Measurements from ENCODE around the gene HRH3.

DNA sequence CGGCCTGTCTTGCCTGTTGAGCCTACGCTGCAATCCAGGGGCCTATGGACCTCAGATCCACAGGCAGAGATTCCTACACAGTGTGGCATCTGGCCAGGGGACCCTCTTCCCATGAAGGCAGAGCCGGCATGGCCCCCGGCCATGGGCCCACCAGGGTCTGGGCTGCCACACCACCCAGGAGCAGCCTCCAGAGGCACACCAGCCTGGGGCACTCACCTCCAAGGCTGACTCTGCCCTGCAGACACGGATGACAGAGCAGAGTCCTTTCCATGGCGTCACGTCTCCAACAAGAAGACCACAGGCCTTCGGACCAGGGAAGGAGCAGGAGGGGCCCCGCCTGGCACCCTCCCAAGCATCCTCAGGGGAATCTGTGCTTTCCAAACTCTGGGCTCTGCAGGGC, 3.5 kb upstream of the HRH3 start:
- TF ChIP-seq, protein P1, sequence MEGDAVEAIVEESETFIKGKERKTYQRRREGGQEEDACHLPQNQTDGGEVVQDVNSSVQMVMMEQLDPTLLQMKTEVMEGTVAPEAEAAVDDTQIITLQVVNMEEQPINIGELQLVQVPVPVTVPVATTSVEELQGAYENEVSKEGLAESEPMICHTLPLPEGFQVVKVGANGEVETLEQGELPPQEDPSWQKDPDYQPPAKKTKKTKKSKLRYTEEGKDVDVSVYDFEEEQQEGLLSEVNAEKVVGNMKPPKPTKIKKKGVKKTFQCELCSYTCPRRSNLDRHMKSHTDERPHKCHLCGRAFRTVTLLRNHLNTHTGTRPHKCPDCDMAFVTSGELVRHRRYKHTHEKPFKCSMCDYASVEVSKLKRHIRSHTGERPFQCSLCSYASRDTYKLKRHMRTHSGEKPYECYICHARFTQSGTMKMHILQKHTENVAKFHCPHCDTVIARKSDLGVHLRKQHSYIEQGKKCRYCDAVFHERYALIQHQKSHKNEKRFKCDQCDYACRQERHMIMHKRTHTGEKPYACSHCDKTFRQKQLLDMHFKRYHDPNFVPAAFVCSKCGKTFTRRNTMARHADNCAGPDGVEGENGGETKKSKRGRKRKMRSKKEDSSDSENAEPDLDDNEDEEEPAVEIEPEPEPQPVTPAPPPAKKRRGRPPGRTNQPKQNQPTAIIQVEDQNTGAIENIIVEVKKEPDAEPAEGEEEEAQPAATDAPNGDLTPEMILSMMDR (IDR thresholded peaks at IDR 0.05) = no peak
- TF ChIP-seq POLR2A (IDR thresholded peaks at IDR 0.05) = no peak
- TF ChIP-seq POLR2AphosphoS5 (IDR thresholded peaks at IDR 0.05) = no peak
- no peak for TF ChIP-seq EP300 (IDR thresholded peaks at IDR 0.05; ENCODE audit: low read depth)

All from transverse colon (tissue), 4 donors.